Spleen (tissue), 11 donors: ENCODE data around the gene SRRT. TPM values are rescaled to one million over a fixed set of nuclear protein-coding genes. Genes with fewer than 3 reads are reported as not detected.

Experiments used
- DNase-seq: peaks from one replicate; pipeline ENCODE4 v3.0.0-alpha.2; 2020
- H3K27ac ChIP-seq, 8 donors: fragments of 200-600 bp; sonication (generic) in 7 of 8; 1 replicate in 4 of 8; 2 replicates in 4 of 8; pipeline versions ENCODE4 v1.5.0 to v1.8.0; 2016 to 2021; ENCODE audit warnings: inconsistent platforms in 4 of 8, mild to moderate bottlenecking in 4 of 8, moderate library complexity in 1 of 8
- H3K27me3 ChIP-seq, 7 donors: fragments of 200-600 bp; sonication (generic) in 6 of 7; replicated peaks in 1 of 7; 1 replicate in 4 of 7; 2 replicates in 3 of 7; pipeline versions ENCODE4 v1.5.0 to v1.8.0; 2016 to 2021; ENCODE audit warnings: inconsistent platforms in 3 of 7, mild to moderate bottlenecking in 1 of 7
- H3K36me3 ChIP-seq, 6 donors: fragments of 200-600 bp; sonication (generic) in 5 of 6; 1 replicate in 4 of 6; 2 replicates in 2 of 6; pipeline versions ENCODE4 v1.5.0 to v1.8.0; 2016 to 2021; ENCODE audit warnings: inconsistent platforms in 2 of 6
- H3K4me1 ChIP-seq, 6 donors: fragments of 200-600 bp; sonication (generic) in 5 of 6; 1 replicate in 3 of 6; 2 replicates in 3 of 6; pipeline versions ENCODE4 v1.5.0 to v1.8.0; 2016 to 2021; ENCODE audit warnings: inconsistent platforms in 3 of 6
- H3K4me3 ChIP-seq, 8 donors: fragments of 200-600 bp; sonication (generic) in 7 of 8; 1 replicate in 4 of 8; 2 replicates in 4 of 8; pipeline versions ENCODE4 v1.5.0 to v1.8.0; 2016 to 2021; ENCODE audit warnings: inconsistent platforms in 4 of 8, mild to moderate bottlenecking in 4 of 8, moderate library complexity in 2 of 8
- H3K9me3 ChIP-seq, 8 donors: fragments of 200-600 bp; sonication (generic) in 7 of 8; 1 replicate in 4 of 8; 2 replicates in 4 of 8; pipeline versions ENCODE4 v1.5.0 to v1.8.0; 2016 to 2021; ENCODE audit warnings: inconsistent platforms in 4 of 8
- CTCF ChIP-seq, 11 experiments: fragments of 200-600 bp in 7 of 11; fragments of 450-650 bp in 4 of 11; sonication (generic) in 4 of 11; IDR thresholded peaks in 8 of 11; conservative IDR thresholded peaks in 3 of 11; 1 replicate in 7 of 11; 2 replicates in 4 of 11; pipeline versions ENCODE4 v1.4.0 to v1.8.0; 2016 to 2021; ENCODE audit warnings: antibody characterized with exemption in 11 of 11, inconsistent platforms in 4 of 11, mild to moderate bottlenecking in 1 of 11
- POLR2A ChIP-seq, 3 donors: fragments of 450-650 bp; IDR thresholded peaks; one replicate each; pipeline ENCODE4 v1.5.1; 2017; ENCODE audit warnings: antibody characterized with exemption in 3 of 3, mild to moderate bottlenecking in 1 of 3
- POLR2AphosphoS5 ChIP-seq, 3 donors: sonication (generic); formaldehyde crosslinking; IDR thresholded peaks; one replicate each; pipeline ENCODE4 v1.5.1; 2017; ENCODE audit warnings: antibody characterized with exemption in 3 of 3
- WGBS, 5 donors: extraction: QIAGEN DNeasy Blood & Tissue Kit in 3 of 5; methylation state at CpG; one replicate each; pipeline versions ENCODE4 v1.1.5 to v1.1.7; 2013 to 2018; 5-methylcytosine and 5-hydroxymethylcytosine counted together
- intact Hi-C: fragments of 100-400 bp; cut with DNase I; formaldehyde crosslinking; loops from one replicate; pipeline ENCODE4 v1.15.0; 2023; ENCODE audit warnings: low total_unique reads
- polyA plus RNA-seq, 3 donors: library from polyadenylated mRNA; stranded (reverse); fragments of 200-250 nt; gene quantifications; one replicate each; pipeline ENCODE4 v1.2.1, GENCODE V29; 2013
- total RNA-seq, 7 donors: library from RNA; depleted of rRNA in 3 of 7; stranded (reverse); fragments of >200 nt in 3 of 7; fragmentation: NEBNext Ultra II Directional in 4 of 7; extraction: Animal tissue kit (Norgen Biotek cat#: 25700) in 4 of 7; gene quantifications; one replicate each; pipeline versions ENCODE4 v1.1.0 to v1.2.1, GENCODE V29; 2016 to 2021
- donor health status: healthy with polysubstance abuse.
- donor health status: DM: no; HTN: no; CAD: no; lungs with moderate emphysema.
- donor health status: DM: no; HTN: no; CAD: no.
- donor health status: Bipolar disorder and iron deficiency.
- donor health status: healthy.
- donor health status: DM: no; HTN: no; CAD: no.
- donor health status: DM: yes; HTN: yes; CAD: no.

Gene SRRT
- total and polyA plus RNA-seq, 10 donors: 54.7 to 160 (median 98.5) TPM

GRCh38 chr7:100837099-100837836 lies 37.6 kb upstream of the SRRT start:
- H3K36me3 ChIP-seq: no peaks in the 10 kb centered on the region
- H3K9me3 ChIP-seq: no peaks in the 10 kb centered on the region
- intact Hi-C loops: no loop called here
- H3K4me3 ChIP-seq: peak overlapping the region; percentile 14 to 70 (median 35)
- peak; percentile 97 for DNase-seq
- H3K4me1 ChIP-seq: peaks cover 8 to 36% (median 23%) of the 10 kb centered on the region in 6 donors
- TF ChIP-seq POLR2A (IDR thresholded peaks at IDR 0.05): no peak
- TF ChIP-seq POLR2AphosphoS5 (IDR thresholded peaks at IDR 0.05): peak; percentile 85 to 91 (median 90)
- peak in 2 of 11 experiments; percentile 8 to 13 for TF ChIP-seq CTCF (IDR thresholded peaks at IDR 0.05 in 8 of 11, conservative IDR thresholded peaks at IDR 0.05 in 3 of 11)
- 3 to 11% (median 7%) methylated on average over 34 to 37 of the region's 37 CpGs for WGBS, 5 donors
- H3K27me3 ChIP-seq: no peaks in the 10 kb centered on the region
- H3K27ac ChIP-seq: peak overlapping the region; percentile 49 to 88 (median 84)

GRCh38 chr7:100839361-100839760 lies 35.5 kb upstream of the SRRT start:
- Histone ChIP-seq H3K4me3 (no peak overlapping the region), H3K9me3 (no peaks in the 10 kb centered on the region), H3K27me3 (no peaks in the 10 kb centered on the region), H3K4me1 (peaks cover 8 to 36% (median 23%) of the 10 kb centered on the region in 6 donors), H3K36me3 (no peaks in the 10 kb centered on the region), H3K27ac (no peak overlapping the region)
- 96 to 99% (median 96%) methylated on average over 18 of the region's 18 CpGs for WGBS, 5 donors
- DNase-seq: no peak
- intact Hi-C loops: no loop called here
- TF ChIP-seq POLR2AphosphoS5 (IDR thresholded peaks at IDR 0.05): no peak
- no peak for TF ChIP-seq POLR2A (IDR thresholded peaks at IDR 0.05)
- TF ChIP-seq CTCF (IDR thresholded peaks at IDR 0.05 in 8 of 11, conservative IDR thresholded peaks at IDR 0.05 in 3 of 11): no peak

GRCh38 chr7:100840470-100841100 lies 34.3 kb upstream of the SRRT start:
- intact Hi-C loops: no loop called here
- 71 to 87% (median 77%) methylated on average over 8 of the region's 8 CpGs for WGBS, 5 donors
- H3K9me3 ChIP-seq: no peaks in the 10 kb centered on the region
- H3K4me3 ChIP-seq: no peak overlapping the region
- H3K36me3 ChIP-seq: no peaks in the 10 kb centered on the region
- peak overlapping the region in 1 of 8 donors; percentile 2 for H3K27ac ChIP-seq
- peaks cover 8 to 26% (median 20%) of the 10 kb centered on the region in 6 donors for H3K4me1 ChIP-seq
- peak; percentile 10 for DNase-seq
- TF ChIP-seq POLR2A (IDR thresholded peaks at IDR 0.05): no peak
- no peak for TF ChIP-seq POLR2AphosphoS5 (IDR thresholded peaks at IDR 0.05)
- TF ChIP-seq CTCF (IDR thresholded peaks at IDR 0.05 in 8 of 11, conservative IDR thresholded peaks at IDR 0.05 in 3 of 11): no peak
- H3K27me3 ChIP-seq: no peaks in the 10 kb centered on the region

- Histone ChIP-seq H3K9me3 (no peaks in the 10 kb centered on the region), H3K4me1 (peaks cover 7 to 14% (median 10%) of the 10 kb centered on the region in 6 donors), H3K36me3 (no peaks in the 10 kb centered on the region), H3K27ac (no peak overlapping the region), H3K27me3 (no peaks in the 10 kb centered on the region), H3K4me3 (no peak overlapping the region)
- WGBS, 5 donors: 93 to 96% (median 95%) methylated on average over 4 of the region's 4 CpGs
- intact Hi-C loops: no loop called here
- TF ChIP-seq POLR2A (IDR thresholded peaks at IDR 0.05) (no peak), CTCF (IDR thresholded peaks at IDR 0.05 in 8 of 11, conservative IDR thresholded peaks at IDR 0.05 in 3 of 11) (no peak), POLR2AphosphoS5 (IDR thresholded peaks at IDR 0.05) (no peak)
- DNase-seq: no peak
Measured at GRCh38 chr7:100847360-100847759, 27.5 kb upstream of the SRRT start.
